ENCODE data around the gene KARS1.

Gene KARS1

GRCh38 chr16:75622761-75623605, 24.5 kb downstream of the KARS1 start, which contains the start of gene ADAT1:
ADAT1 (minus strand) TSS chr16:75623281; CDS start chr16:75620799, 2,482 bp downstream.
- FAIRE-seq (peak; percentile 81), DNase-seq (ENCODE audit: insufficient read length) (peak; percentile 85)
- TF ChIP-seq POLR2AphosphoS5 (IDR thresholded peaks at IDR 0.05; ENCODE audit: low read depth, low read length), result peak; percentile 92
- peak; percentile 72; the same call in 1 of the 2 replicates for TF ChIP-seq TAF1 (IDR thresholded peaks at IDR 0.05; ENCODE audit: borderline replicate concordance, low read depth, low read length)
- peak; percentile 95 for TF ChIP-seq POLR2A (IDR thresholded peaks at IDR 0.05; ENCODE audit: low read depth, low read length)

- TF ChIP-seq TAF1 (IDR thresholded peaks at IDR 0.05; ENCODE audit: borderline replicate concordance, low read depth, low read length), result no peak
- no peak for TF ChIP-seq POLR2AphosphoS5 (IDR thresholded peaks at IDR 0.05; ENCODE audit: low read depth, low read length)
- TF ChIP-seq POLR2A (IDR thresholded peaks at IDR 0.05; ENCODE audit: low read depth, low read length), result no peak
- DNase-seq (ENCODE audit: insufficient read length) (no peak), FAIRE-seq (no peak)
These were observed 26.3 kb downstream of the KARS1 start for GRCh38 chr16:75621170-75621477.

GRCh38 chr16:75620326-75621169, 26.9 kb downstream of the KARS1 start:
- TF ChIP-seq TAF1 (IDR thresholded peaks at IDR 0.05; ENCODE audit: borderline replicate concordance, low read depth, low read length) (no peak), POLR2AphosphoS5 (IDR thresholded peaks at IDR 0.05; ENCODE audit: low read depth, low read length) (no peak; the same call in 1 of the 2 replicates)
- DNase-seq (ENCODE audit: insufficient read length) (no peak), FAIRE-seq (no peak)

- TF ChIP-seq TAF1 (IDR thresholded peaks at IDR 0.05; ENCODE audit: borderline replicate concordance, low read depth, low read length), result no peak
- TF ChIP-seq POLR2AphosphoS5 (IDR thresholded peaks at IDR 0.05; ENCODE audit: low read depth, low read length), result no peak
- TF ChIP-seq POLR2A (IDR thresholded peaks at IDR 0.05; ENCODE audit: low read depth, low read length), result no peak
- FAIRE-seq (no peak), DNase-seq (ENCODE audit: insufficient read length) (no peak)
These were observed 28.7 kb downstream of the KARS1 start for GRCh38 chr16:75618780-75619179.

GRCh38 chr16:75617121-75617520, 30.3 kb downstream of the KARS1 start:
- DNase-seq (ENCODE audit: insufficient read length) (no peak), FAIRE-seq (no peak)
- TF ChIP-seq POLR2AphosphoS5 (IDR thresholded peaks at IDR 0.05; ENCODE audit: low read depth, low read length) (no peak), POLR2A (IDR thresholded peaks at IDR 0.05; ENCODE audit: low read depth, low read length) (no peak), TAF1 (IDR thresholded peaks at IDR 0.05; ENCODE audit: borderline replicate concordance, low read depth, low read length) (no peak)

- no peak for FAIRE-seq
- TF ChIP-seq POLR2A (IDR thresholded peaks at IDR 0.05; ENCODE audit: low read depth, low read length) (no peak), TAF1 (IDR thresholded peaks at IDR 0.05; ENCODE audit: borderline replicate concordance, low read depth, low read length) (no peak), POLR2AphosphoS5 (IDR thresholded peaks at IDR 0.05; ENCODE audit: low read depth, low read length) (no peak)
- DNase-seq (ENCODE audit: insufficient read length), result no peak
These were observed 30.9 kb downstream of the KARS1 start for GRCh38 chr16:75616521-75617010.

- no peak for TF ChIP-seq POLR2A (IDR thresholded peaks at IDR 0.05; ENCODE audit: low read depth, low read length)
- TF ChIP-seq POLR2AphosphoS5 (IDR thresholded peaks at IDR 0.05; ENCODE audit: low read depth, low read length), result no peak
- TF ChIP-seq TAF1 (IDR thresholded peaks at IDR 0.05; ENCODE audit: borderline replicate concordance, low read depth, low read length), result no peak
- no peak for FAIRE-seq
These were observed 31.8 kb downstream of the KARS1 start for GRCh38 chr16:75615619-75616018.

GRCh38 chr16:75614066-75614897, 33.2 kb downstream of the KARS1 start:
- DNase-seq (ENCODE audit: insufficient read length), result no peak
- no peak for FAIRE-seq
- TF ChIP-seq POLR2AphosphoS5 (IDR thresholded peaks at IDR 0.05; ENCODE audit: low read depth, low read length), result no peak

More at GRCh38 chr16:75615619-75616018, 31.8 kb downstream of the KARS1 start:
- no peak for DNase-seq (ENCODE audit: insufficient read length)

GRCh38 chr16:75606507-75606906, 41.0 kb downstream of the KARS1 start:
- TF ChIP-seq POLR2A (IDR thresholded peaks at IDR 0.05; ENCODE audit: low read depth, low read length), result no peak
- TF ChIP-seq TAF1 (IDR thresholded peaks at IDR 0.05; ENCODE audit: borderline replicate concordance, low read depth, low read length), result no peak
- TF ChIP-seq POLR2AphosphoS5 (IDR thresholded peaks at IDR 0.05; ENCODE audit: low read depth, low read length), result no peak
- no peak for FAIRE-seq
- no peak for DNase-seq (ENCODE audit: insufficient read length)

GRCh38 chr16:75603241-75603640, 44.2 kb downstream of the KARS1 start:
- TF ChIP-seq POLR2AphosphoS5 (IDR thresholded peaks at IDR 0.05; ENCODE audit: low read depth, low read length) (no peak), TAF1 (IDR thresholded peaks at IDR 0.05; ENCODE audit: borderline replicate concordance, low read depth, low read length) (no peak), POLR2A (IDR thresholded peaks at IDR 0.05; ENCODE audit: low read depth, low read length) (no peak)
- FAIRE-seq (no peak), DNase-seq (ENCODE audit: insufficient read length) (no peak)

Measured in GM12892 (cell line).